ENCODE data around the gene ZBTB20. TPM values are rescaled to one million over a fixed set of nuclear protein-coding genes. Genes with fewer than 3 reads are reported as not detected.

Gene ZBTB20
- total and polyA plus RNA-seq, 4 donors = 0.88 to 83.2 (median 20.4) TPM

GRCh38 chr3:114902691-114903101, 244.4 kb downstream of the ZBTB20 start:
- H3K9me3 ChIP-seq (ENCODE audit: control insufficient read depth in 4 of 4, low read length in 3 of 4) = no peaks in the 10 kb centered on the region
- TF ChIP-seq YY1 (IDR thresholded peaks at IDR 0.05) (peak; percentile 25), EGR1 (IDR thresholded peaks at IDR 0.05; ENCODE audit: low read depth in 2 of 2) (peak in 1 of 2 donors; percentile 10), TAF1 (conservative IDR thresholded peaks at IDR 0.05) (peak; percentile 75), FOXA1 (IDR thresholded peaks at IDR 0.05) (peak; percentile 42), ZBTB33 (IDR thresholded peaks at IDR 0.05) (no peak), JUND (IDR thresholded peaks at IDR 0.05) (peak in 1 of 2 donors; percentile 33), NR2F2 (IDR thresholded peaks at IDR 0.05) (peak; percentile 80), SP1 (IDR thresholded peaks at IDR 0.05) (peak; percentile 66), FOXA2 (IDR thresholded peaks at IDR 0.05) (peak; percentile 53), ATF3 (IDR thresholded peaks at IDR 0.05) (peak; percentile 41), RXRA (IDR thresholded peaks at IDR 0.05) (peak; percentile 79 to 85), RAD21 (IDR thresholded peaks at IDR 0.05) (peak in 1 of 2 donors; percentile 49), HNF4A (conservative IDR thresholded peaks at IDR 0.05) (peak; percentile 49), HNF4G (IDR thresholded peaks at IDR 0.05) (no peak), GABPA (IDR thresholded peaks at IDR 0.05 in 1 of 2, conservative IDR thresholded peaks at IDR 0.05 in 1 of 2) (no peak)
- TF ChIP-seq, protein P1, sequence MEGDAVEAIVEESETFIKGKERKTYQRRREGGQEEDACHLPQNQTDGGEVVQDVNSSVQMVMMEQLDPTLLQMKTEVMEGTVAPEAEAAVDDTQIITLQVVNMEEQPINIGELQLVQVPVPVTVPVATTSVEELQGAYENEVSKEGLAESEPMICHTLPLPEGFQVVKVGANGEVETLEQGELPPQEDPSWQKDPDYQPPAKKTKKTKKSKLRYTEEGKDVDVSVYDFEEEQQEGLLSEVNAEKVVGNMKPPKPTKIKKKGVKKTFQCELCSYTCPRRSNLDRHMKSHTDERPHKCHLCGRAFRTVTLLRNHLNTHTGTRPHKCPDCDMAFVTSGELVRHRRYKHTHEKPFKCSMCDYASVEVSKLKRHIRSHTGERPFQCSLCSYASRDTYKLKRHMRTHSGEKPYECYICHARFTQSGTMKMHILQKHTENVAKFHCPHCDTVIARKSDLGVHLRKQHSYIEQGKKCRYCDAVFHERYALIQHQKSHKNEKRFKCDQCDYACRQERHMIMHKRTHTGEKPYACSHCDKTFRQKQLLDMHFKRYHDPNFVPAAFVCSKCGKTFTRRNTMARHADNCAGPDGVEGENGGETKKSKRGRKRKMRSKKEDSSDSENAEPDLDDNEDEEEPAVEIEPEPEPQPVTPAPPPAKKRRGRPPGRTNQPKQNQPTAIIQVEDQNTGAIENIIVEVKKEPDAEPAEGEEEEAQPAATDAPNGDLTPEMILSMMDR (IDR thresholded peaks at IDR 0.05; ENCODE audit: low read depth, low read length, missing input control) = no peak
- TF ChIP-seq, protein P2, sequence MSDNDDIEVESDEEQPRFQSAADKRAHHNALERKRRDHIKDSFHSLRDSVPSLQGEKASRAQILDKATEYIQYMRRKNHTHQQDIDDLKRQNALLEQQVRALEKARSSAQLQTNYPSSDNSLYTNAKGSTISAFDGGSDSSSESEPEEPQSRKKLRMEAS (IDR thresholded peaks at IDR 0.05) = peak; percentile 32
- TF ChIP-seq, protein P3, sequence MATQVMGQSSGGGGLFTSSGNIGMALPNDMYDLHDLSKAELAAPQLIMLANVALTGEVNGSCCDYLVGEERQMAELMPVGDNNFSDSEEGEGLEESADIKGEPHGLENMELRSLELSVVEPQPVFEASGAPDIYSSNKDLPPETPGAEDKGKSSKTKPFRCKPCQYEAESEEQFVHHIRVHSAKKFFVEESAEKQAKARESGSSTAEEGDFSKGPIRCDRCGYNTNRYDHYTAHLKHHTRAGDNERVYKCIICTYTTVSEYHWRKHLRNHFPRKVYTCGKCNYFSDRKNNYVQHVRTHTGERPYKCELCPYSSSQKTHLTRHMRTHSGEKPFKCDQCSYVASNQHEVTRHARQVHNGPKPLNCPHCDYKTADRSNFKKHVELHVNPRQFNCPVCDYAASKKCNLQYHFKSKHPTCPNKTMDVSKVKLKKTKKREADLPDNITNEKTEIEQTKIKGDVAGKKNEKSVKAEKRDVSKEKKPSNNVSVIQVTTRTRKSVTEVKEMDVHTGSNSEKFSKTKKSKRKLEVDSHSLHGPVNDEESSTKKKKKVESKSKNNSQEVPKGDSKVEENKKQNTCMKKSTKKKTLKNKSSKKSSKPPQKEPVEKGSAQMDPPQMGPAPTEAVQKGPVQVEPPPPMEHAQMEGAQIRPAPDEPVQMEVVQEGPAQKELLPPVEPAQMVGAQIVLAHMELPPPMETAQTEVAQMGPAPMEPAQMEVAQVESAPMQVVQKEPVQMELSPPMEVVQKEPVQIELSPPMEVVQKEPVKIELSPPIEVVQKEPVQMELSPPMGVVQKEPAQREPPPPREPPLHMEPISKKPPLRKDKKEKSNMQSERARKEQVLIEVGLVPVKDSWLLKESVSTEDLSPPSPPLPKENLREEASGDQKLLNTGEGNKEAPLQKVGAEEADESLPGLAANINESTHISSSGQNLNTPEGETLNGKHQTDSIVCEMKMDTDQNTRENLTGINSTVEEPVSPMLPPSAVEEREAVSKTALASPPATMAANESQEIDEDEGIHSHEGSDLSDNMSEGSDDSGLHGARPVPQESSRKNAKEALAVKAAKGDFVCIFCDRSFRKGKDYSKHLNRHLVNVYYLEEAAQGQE (IDR thresholded peaks at IDR 0.05) = peak; percentile 68
- H3K36me3 ChIP-seq (ENCODE audit: control insufficient read depth in 4 of 4, insufficient read depth in 3 of 4, low read depth in 1 of 4, low read length in 3 of 4) = no peaks in the 10 kb centered on the region
- no peak for DNase-seq (ENCODE audit: low spot score)
- no peaks in the 10 kb centered on the region for H3K27me3 ChIP-seq (ENCODE audit: control insufficient read depth in 4 of 4, insufficient read depth in 4 of 4, low read length in 3 of 4)
- peak overlapping the region in 1 of 2 donors; percentile 74 for H3K9ac ChIP-seq (ENCODE audit: low read depth in 1 of 2, low read length in 2 of 2)
- H3K27ac ChIP-seq (ENCODE audit: low read depth in 1 of 2, low read length in 2 of 2) = peak overlapping the region; percentile 81 to 82
- H3K4me3 ChIP-seq (ENCODE audit: low read depth in 1 of 3, low read length in 3 of 3) = peak overlapping the region in 2 of 3 donors; percentile 23 to 24
- peaks cover 1 to 38% (median 29%) of the 10 kb centered on the region in 4 donors for H3K4me1 ChIP-seq (ENCODE audit: control insufficient read depth in 4 of 4, insufficient read depth in 4 of 4, low read length in 3 of 4)

All from liver (tissue), 9 donors.